Activated CD8-positive, alpha-beta memory T cell treated with anti-CD3 and anti-CD28 coated beads, Interleukin-2, amount 50 U/mL, for 48 hours (primary cell): ENCODE data around the gene SMPD2.

Experiments used
- DNase-seq: peaks from one replicate; pipeline ENCODE4 v3.0.0-alpha.2; 2020

SMPD2 gene

DNA sequence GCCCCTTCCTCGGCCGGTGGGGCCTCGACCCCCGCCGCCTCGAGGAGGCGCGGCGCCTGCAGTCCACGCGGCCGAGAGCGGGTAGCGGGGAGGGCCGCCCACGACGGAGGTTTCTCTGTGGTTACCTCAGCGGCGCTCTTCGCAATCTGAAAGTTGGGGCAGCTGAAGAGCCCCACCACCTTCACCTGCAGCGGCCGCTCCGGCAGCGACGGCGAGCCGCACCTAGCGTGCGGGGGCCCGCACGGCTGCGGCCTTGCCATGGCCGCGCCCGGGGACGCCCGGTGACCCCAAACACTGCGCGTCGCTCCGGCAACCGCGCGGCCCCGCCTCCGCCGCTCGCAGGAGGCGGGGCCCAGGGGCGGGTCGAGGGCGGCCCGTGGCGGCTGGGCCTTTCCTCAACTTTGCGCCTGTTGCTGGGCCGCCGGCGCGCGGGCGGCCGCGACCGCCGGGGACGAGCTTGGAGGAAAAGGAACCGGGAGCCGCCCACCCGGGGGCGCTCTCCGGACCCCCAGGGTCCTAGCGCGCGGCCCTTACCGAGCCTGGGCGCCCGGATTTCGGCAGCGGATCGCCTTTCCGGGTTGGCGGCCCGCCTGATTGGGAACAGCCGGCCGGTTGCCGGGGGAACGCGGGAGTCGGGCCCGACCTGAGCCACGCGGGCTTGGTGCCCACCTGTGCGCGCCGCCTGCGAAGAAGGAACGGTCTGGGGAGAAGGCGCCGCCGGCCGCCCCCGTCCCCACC lies at the start of gene SMPD2, which contains the start of gene PPIL6:
SMPD2 (plus strand) TSS at position 394 of the 738 bp plus-strand sequence. CDS start 398 bp downstream, outside the sequence.
PPIL6 (minus strand) TSS at position 298 of the 738 bp plus-strand sequence; CDS start at position 260, 38 bp downstream.
- DNase-seq, result peak; percentile 90

GRCh38 chr6:109393157-109393885 lies 47.2 kb upstream of the SMPD2 start:
- no peak for DNase-seq

- DNase-seq, result no peak
Measured at GRCh38 chr6:109393886-109394281, 46.6 kb upstream of the SMPD2 start.

GRCh38 chr6:109396046-109396718 lies 44.3 kb upstream of the SMPD2 start:
- no peak for DNase-seq

- DNase-seq, result no peak
Measured at GRCh38 chr6:109397020-109397419, 43.5 kb upstream of the SMPD2 start.

DNA sequence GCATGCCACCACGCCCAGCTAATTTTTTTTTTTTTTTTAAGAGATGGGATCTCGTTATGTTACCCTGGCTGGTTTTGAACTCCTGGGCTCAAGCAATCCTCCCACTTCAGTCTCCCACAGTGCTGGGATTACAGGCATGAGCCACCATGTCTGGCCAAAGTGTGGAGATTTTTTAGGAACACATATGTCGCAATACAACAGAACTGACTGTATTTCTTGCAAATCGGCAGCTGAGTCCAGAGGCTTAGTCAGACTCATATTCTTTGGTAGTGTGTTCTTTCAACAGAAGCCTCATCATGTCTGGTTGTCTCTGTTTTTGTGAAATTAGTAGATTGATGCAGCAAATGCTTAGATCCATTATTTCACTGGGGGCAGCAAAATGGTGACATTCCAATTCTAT lies 34.3 kb upstream of the SMPD2 start:
- DNase-seq, result no peak

DNA sequence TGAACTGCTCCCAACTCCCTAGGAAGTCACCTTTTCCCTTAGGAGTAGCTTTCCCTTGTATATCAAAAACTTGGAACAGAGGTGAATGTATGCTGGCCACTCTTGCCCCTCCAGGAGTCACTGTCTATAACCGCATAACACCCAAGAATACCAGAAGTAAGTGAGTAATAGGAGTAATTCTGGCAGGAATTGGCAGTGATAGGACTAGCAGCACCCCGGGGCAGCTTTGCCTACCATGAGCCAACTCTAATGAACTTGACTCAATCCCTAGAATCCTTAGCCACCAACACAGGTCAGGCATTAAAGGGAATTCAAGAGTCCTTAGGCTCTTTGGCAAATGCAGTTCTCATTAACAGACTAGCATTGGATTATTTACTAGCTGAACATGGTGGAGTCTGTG lies 29.5 kb upstream of the SMPD2 start:
- DNase-seq, result no peak

GRCh38 chr6:109417646-109418045 lies 22.9 kb upstream of the SMPD2 start:
- DNase-seq, result no peak

DNA sequence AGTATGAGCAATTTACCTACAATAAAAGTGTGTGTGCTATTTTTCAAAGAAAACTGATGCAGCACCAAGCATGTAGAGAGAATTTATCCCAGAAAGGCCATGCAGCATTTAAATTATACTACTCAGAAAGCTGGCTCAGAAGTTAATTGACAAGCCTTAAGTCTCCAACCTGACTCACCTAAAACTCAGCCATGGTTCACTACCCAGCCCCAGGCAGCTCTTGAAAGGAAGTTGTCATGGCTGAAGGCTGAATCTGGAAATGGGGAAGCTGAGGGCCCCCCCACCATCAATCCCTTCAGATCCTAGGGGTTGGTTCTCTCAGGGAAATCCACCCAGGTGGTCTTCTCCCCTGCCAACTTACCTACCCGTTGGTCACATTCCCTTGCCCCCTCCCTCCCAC lies 19.8 kb upstream of the SMPD2 start:
- no peak for DNase-seq

- no peak for DNase-seq
Measured at GRCh38 chr6:109421184-109421583, 19.3 kb upstream of the SMPD2 start.

GRCh38 chr6:109424946-109425345 lies 15.6 kb upstream of the SMPD2 start:
- DNase-seq, result no peak

- no peak for DNase-seq
Measured at GRCh38 chr6:109428889-109429477, 11.5 kb upstream of the SMPD2 start.

DNA sequence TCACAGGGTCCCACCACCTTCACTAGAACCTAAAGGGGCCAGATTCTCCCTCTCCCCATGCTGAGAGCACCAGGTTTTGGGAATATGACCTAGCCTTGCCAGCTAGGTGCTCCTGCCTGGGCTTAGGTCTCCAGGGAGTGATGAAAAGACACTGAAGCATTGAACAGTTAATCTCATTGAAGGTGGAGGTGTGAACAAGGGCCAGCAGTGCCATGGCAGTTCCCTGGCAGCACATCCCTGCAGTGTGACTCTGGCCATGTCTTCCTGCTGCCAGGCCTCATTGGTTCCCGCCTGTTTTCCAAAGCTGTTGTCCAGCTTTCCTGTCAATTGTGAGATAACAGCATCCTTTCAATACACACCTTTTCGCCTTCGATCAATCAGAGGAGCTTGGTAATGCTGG lies 11.0 kb upstream of the SMPD2 start:
- DNase-seq, result no peak

GRCh38 chr6:109434456-109434855 lies 6.1 kb upstream of the SMPD2 start:
- DNase-seq, result no peak

- no peak for DNase-seq
Measured at GRCh38 chr6:109436041-109436440, 4.5 kb upstream of the SMPD2 start.

DNA sequence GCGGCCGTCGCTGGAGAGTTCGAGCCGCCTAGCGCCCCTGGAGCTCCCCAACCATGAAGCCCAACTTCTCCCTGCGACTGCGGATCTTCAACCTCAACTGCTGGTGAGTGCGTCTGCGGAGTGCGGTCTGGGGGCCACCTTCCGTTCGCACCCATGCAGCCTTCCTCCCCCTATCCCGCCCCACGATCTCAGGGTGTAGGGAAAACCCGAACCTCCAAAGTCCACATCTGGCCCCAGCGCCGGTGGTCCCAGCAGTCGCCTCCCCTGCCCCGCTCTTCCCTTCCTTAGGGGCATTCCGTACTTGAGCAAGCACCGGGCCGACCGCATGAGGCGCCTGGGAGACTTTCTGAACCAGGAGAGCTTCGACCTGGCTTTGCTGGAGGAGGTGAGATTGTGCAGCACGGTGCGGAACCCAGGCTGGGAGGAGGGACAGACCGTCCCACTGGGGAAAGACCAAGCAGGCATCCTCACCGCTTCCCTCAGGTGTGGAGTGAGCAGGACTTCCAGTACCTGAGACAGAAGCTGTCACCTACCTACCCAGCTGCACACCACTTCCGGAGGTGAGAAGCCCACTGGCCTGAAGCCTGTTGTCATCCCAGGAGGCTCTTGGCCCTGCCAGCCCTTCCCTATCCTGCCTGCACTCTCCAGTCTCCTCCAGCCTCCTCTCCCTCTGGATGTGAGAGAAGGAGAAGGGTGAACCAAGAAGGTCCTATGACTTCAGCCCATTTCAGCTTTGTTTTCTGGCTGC lies 719 bp downstream of the SMPD2 start:
- no peak for DNase-seq

DNA sequence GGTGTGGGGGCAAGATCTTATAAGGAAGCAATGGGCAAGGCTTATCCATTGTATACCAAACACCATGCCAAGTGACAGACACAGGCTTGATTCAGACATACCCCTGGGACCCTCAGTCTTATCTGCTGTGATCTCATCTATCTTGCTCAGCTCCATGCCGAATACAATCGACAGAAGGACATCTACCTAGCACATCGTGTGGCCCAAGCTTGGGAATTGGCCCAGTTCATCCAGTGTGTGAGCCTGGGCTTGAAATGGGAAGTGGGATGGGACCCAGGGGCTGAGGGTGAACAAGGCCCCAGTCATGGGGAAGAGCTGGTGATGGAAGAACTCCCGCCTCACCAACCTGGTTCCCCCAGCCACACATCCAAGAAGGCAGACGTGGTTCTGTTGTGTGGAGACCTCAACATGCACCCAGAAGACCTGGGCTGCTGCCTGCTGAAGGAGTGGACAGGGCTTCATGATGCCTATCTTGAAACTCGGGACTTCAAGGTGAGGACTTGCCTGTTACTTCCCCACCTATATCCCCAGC lies 1.9 kb downstream of the SMPD2 start:
- DNase-seq, result no peak

GRCh38 chr6:109443425-109443950 lies 3.0 kb downstream of the SMPD2 start:
- DNase-seq, result no peak

GRCh38 chr6:109445382-109445781 lies 4.9 kb downstream of the SMPD2 start:
- no peak for DNase-seq

- DNase-seq, result no peak
Measured at GRCh38 chr6:109446072-109446471, 5.5 kb downstream of the SMPD2 start.

DNA sequence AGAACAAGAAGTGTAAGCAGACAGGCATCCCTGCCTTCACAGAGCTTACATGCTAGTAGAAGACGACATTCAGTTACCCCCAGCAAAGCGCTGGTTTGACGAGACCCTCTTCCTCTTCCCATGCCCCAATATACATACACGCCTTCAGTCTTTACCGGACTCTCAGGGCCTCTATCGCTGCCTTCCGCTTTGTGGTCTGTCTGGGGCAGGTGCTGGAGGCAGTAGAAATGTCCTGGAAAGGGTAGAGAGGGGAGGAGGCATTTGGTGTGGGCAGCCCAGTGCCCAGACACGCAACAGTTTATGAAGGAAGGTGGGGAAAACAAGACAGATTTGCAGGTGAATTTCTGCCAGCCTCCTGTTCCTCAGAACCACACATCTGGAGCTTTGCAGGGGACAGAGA lies 6.0 kb downstream of the SMPD2 start:
- DNase-seq, result no peak

DNA sequence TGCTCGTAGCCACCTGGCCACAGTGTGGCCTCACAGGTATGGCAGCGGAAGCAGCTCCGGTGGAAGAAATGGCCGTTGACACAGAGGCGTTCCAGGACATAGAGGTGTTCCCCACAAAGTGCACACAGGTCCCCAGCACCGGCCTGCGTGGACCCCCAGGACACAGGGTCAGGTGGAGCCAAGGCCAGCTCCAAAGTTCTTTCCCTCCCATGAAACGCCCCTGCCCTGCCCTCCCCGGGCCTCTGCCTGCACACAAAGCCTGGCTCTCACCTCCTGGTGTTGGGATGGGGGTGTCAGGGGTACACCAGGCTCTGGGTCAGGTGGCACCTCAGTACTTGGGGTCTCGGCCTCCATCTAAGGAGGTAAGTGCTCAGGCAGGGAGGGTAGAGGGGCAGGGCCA lies 6.6 kb downstream of the SMPD2 start:
- no peak for DNase-seq
